Measurements from ENCODE around the gene TSPAN4.

TSPAN4 gene

GRCh38 chr11:914747-915501, 72.3 kb downstream of the TSPAN4 start:
- TF ChIP-seq CTCF (IDR thresholded peaks at IDR 0.05; ENCODE audit: low read depth, low read length): no peak
- DNase-seq (ENCODE audit: low read depth in 2 of 2): no peak
- no peak overlapping the region for H3K4me3 ChIP-seq (replicated peaks in 1 of 2; ENCODE audit: low read depth in 2 of 2, low read length in 2 of 2)
